GM12878 (cell line): Measurements from ENCODE around the gene CDCP1. TPM values are rescaled to one million over a fixed set of nuclear protein-coding genes. Genes with fewer than 3 reads are reported as not detected.

Experiments
- ATAC-seq: fragments of 200-7000 bp; cut with Tn5 transposase; 3 replicates; pipeline ENCODE4 v1.9.1; 2020; ENCODE audit warnings: mild to moderate bottlenecking, moderate library complexity
- BruUV-seq: library from RNA; stranded (reverse); fragments of 400-500 nt; replicated peaks from 2 replicates; lab custom pipeline; 2021; lab: Mats Ljungman, UMichigan
- CTCF ChIA-PET: fragments of 300-600 bp; sonication (Branson Sonifier 250); formaldehyde crosslinking; extraction: SDS; loops from one replicate; lab custom pipeline; 2021; ENCODE audit warnings: inconsistent platforms; lab: Yijun Ruan, JAX
- POLR2A ChIA-PET: fragments of 350-600 bp; formaldehyde crosslinking; extraction: SDS; loops from one replicate; lab custom pipeline; 2021; ENCODE audit warnings: inconsistent platforms; lab: Charles Lee
- RAD21 ChIA-PET: fragments of 300-600 bp; sonication (Branson Sonifier 250); formaldehyde crosslinking; loops from one replicate; lab custom pipeline; 2023; ENCODE audit warnings: antibody characterized with exemption; ENCODE audit not compliant: unreplicated experiment; lab: Charles Lee
- SMC1A ChIA-PET: fragments of 300-600 bp; sonication (Branson Sonifier 250); formaldehyde crosslinking; loops from one replicate; lab custom pipeline; 2023; ENCODE audit not compliant: unreplicated experiment, uncharacterized antibody; lab: Charles Lee
- DNase-seq: peaks from one replicate; pipeline ENCODE4 v3.0.0-alpha.2; 2011; ENCODE audit warnings: low read depth, low spot score
- FAIRE-seq: peaks from 3 replicates; lab custom pipeline; 2011; peaks lifted over from hg19 to GRCh38; lab: Jason Lieb, UNC
- H2AFZ ChIP-seq: 2 replicates; pipeline ENCODE4 v1.6.0; 2011; ENCODE audit warnings: low read depth, low read length, control low read depth; ENCODE audit not compliant: control insufficient read depth
- H3K27ac ChIP-seq: 2 replicates; pipeline ENCODE4 v1.5.1; 2011; ENCODE audit warnings: control low read depth; ENCODE audit not compliant: control insufficient read depth, insufficient read depth
- H3K27me3 ChIP-seq, 2 experiments: replicated peaks in 1 of 2; 2 replicates each; pipeline versions ENCODE4 v1.6.0 to v1.6.1; 2011; ENCODE audit warnings: low read length in 1 of 2; ENCODE audit not compliant: control insufficient read depth in 2 of 2, insufficient read depth in 2 of 2
- H3K36me3 ChIP-seq, 2 experiments: 2 replicates each; pipeline ENCODE4 v1.5.1; 2011; ENCODE audit warnings: low read length in 1 of 2; ENCODE audit not compliant: control insufficient read depth in 2 of 2, insufficient read depth in 2 of 2
- H3K4me1 ChIP-seq: 2 replicates; pipeline ENCODE4 v1.6.1; 2011; ENCODE audit warnings: mild to moderate bottlenecking, low read length, moderate library complexity, mixed read lengths; ENCODE audit not compliant: control insufficient read depth, insufficient read depth
- H3K4me2 ChIP-seq: 2 replicates; pipeline ENCODE4 v1.6.0; 2011; ENCODE audit warnings: control low read depth; ENCODE audit not compliant: control insufficient read depth, insufficient read depth
- H3K4me3 ChIP-seq: fragments of 200-600 bp; sonication (generic); 2 replicates; pipeline ENCODE4 v1.5.1; 2016
- H3K79me2 ChIP-seq: 2 replicates; pipeline ENCODE4 v1.6.0; 2011; ENCODE audit warnings: low read length; ENCODE audit not compliant: control insufficient read depth, insufficient read depth
- H3K9ac ChIP-seq: 2 replicates; pipeline ENCODE4 v1.8.0; 2011; ENCODE audit warnings: low read length, control low read depth, mixed read lengths; ENCODE audit not compliant: control insufficient read depth, insufficient read depth
- H3K9me3 ChIP-seq: replicated peaks from 3 replicates; pipeline ENCODE4 v1.5.1; 2011; ENCODE audit warnings: mild to moderate bottlenecking, low read length; ENCODE audit not compliant: control insufficient read depth, insufficient read depth
- H4K20me1 ChIP-seq: 2 replicates; pipeline ENCODE4 v1.6.0; 2011; ENCODE audit not compliant: control insufficient read depth, insufficient read depth
- CUX1 ChIP-seq: IDR thresholded peaks from 2 replicates; pipeline ENCODE4 v1.6.1; 2012; ENCODE audit warnings: improper control_type of control experiment, low read depth, low read length; ENCODE audit not compliant: insufficient replicate concordance
- FOS ChIP-seq: IDR thresholded peaks from 3 replicates; pipeline ENCODE4 v1.6.1; 2011; ENCODE audit warnings: borderline replicate concordance; ENCODE audit not compliant: insufficient read length; ENCODE audit errors: extremely low read depth
- FOXK2 ChIP-seq: fragments of 450-650 bp; IDR thresholded peaks from 2 replicates; pipeline ENCODE4 v1.6.1; 2017; ENCODE audit warnings: mild to moderate bottlenecking, moderate library complexity
- NFYA ChIP-seq: IDR thresholded peaks from 2 replicates; pipeline ENCODE4 v1.6.1; 2011; ENCODE audit warnings: low read depth, mild to moderate bottlenecking, low read length, improper control_type of control experiment, borderline replicate concordance
- NFYB ChIP-seq: IDR thresholded peaks from 2 replicates; pipeline ENCODE4 v1.6.1; 2011; ENCODE audit warnings: low read depth, mild to moderate bottlenecking, low read length, improper control_type of control experiment, moderate library complexity; ENCODE audit not compliant: insufficient read depth
- PRDM15 ChIP-seq: fragments of 450-650 bp; formaldehyde crosslinking; IDR thresholded peaks from 2 replicates; pipeline ENCODE4 v1.4.0; 2020; ENCODE audit warnings: mild to moderate bottlenecking, moderate library complexity
- RB1 ChIP-seq: fragments of 450-650 bp; formaldehyde crosslinking; IDR thresholded peaks from 2 replicates; pipeline ENCODE4 v1.6.1; 2017; ENCODE audit warnings: mild to moderate bottlenecking, borderline replicate concordance
- SKIL ChIP-seq: fragments of 450-650 bp; IDR thresholded peaks from 2 replicates; pipeline ENCODE4 v1.6.1; 2017; ENCODE audit warnings: mild to moderate bottlenecking, low read depth, inconsistent platforms; ENCODE audit not compliant: poor library complexity, severe bottlenecking
- SRF ChIP-seq, 2 experiments: IDR thresholded peaks; 2 replicates each; pipeline ENCODE4 v1.6.1; 2011; ENCODE audit warnings: low read depth in 2 of 2, low read length in 2 of 2, mild to moderate bottlenecking in 1 of 2, moderate library complexity in 1 of 2
- STAT3 ChIP-seq: IDR thresholded peaks from 2 replicates; pipeline ENCODE4 v1.6.1; 2011; ENCODE audit warnings: low read depth, low read length, improper control_type of control experiment
- ZSCAN29 ChIP-seq: fragments of 450-650 bp; IDR thresholded peaks from 2 replicates; pipeline ENCODE4 v1.6.1; 2017; ENCODE audit warnings: mild to moderate bottlenecking, moderate library complexity
- WGBS: methylation state at CpG from one replicate; pipeline ENCODE4 v1.1.6; 2016; ENCODE audit warnings: low lambda C conversion rate; ENCODE audit not compliant: insufficient replicate concordance, insufficient coverage; ENCODE audit errors: missing lambda C conversion rate; 5-methylcytosine and 5-hydroxymethylcytosine counted together
- in situ Hi-C: fragments of 300-500 bp; cut with MboI; formaldehyde crosslinking; loops from 9 replicates; pipeline ENCODE4 v1.14.3; 2018; ENCODE audit warnings: mixed read lengths
- intact Hi-C: fragments of 100-400 bp; cut with micrococcal nuclease; formaldehyde crosslinking; loops from one replicate; pipeline ENCODE4 v1.14.2; 2022; ENCODE audit not compliant: unreplicated experiment
- polyA plus RNA-seq, 11 experiments: library from polyadenylated mRNA; depleted of rRNA in 4 of 11; unstranded in 6 of 11; stranded (reverse) in 5 of 11; fragments of >200 nt; fragmentation: Nextera tagmentation in 4 of 11; fragmentation: Illumina TruSeq in 1 of 11; extraction: Ambion mirVana in 4 of 11; extraction: Trizol in 1 of 11; gene quantifications; 1 replicate in 1 of 11; 2 replicates in 10 of 11; pipeline versions ENCODE4 v1.2.1 to v1.2.3, GENCODE V29; 2011 to 2016; ENCODE audit warnings: inconsistent platforms in 2 of 11, missing spikeins in 2 of 11, low read depth in 1 of 11
- total RNA-seq, 4 experiments: library from RNA; depleted of rRNA in 3 of 4; stranded (reverse); fragments of >200 nt in 3 of 4; fragmentation: Illumina TruSeq in 1 of 4; extraction: Trizol in 1 of 4; gene quantifications; 2 replicates each; pipeline versions ENCODE4 v1.2.1 to v1.2.3, GENCODE V29; 2013 to 2021

CDCP1 gene
- total and polyA plus RNA-seq, 10 of the 15 experiments (the other 5 are each of a cell fraction or from before 2014, with no cell fraction given) = 0.35 to 2.2 (median 0.86) TPM

GRCh38 chr3:45139372-45140140 lies 6.6 kb downstream of the CDCP1 start:
- ATAC-seq (peak; percentile 28; the same call in 2 of the 3 replicates), FAIRE-seq (no peak), DNase-seq (no peak)
- H3K27me3 ChIP-seq = no peaks in the 10 kb centered on the region
- H3K4me1 ChIP-seq = no peaks in the 10 kb centered on the region
- H4K20me1 ChIP-seq = no peaks in the 10 kb centered on the region
- H3K4me3 ChIP-seq = no peak overlapping the region
- H3K36me3 ChIP-seq = no peaks in the 10 kb centered on the region
- ChIA-PET POLR2A (no interaction called here), CTCF (interaction anchor here (1.5 to 1.8 kb wide), 4 partner anchors 16 to 28 kb away, joined by 3 to 5 read pairs (median 4); no protein-coding TSS in a partner anchor), SMC1A (interaction anchor here (0.9 to 2.7 kb wide), 8 partner anchors 9 to 99 kb away, joined by 3 to 16 read pairs (median 4); no protein-coding TSS in a partner anchor), RAD21 (interaction anchor here (0.6 kb wide), 2 partner anchors 60 to 655 kb away, joined by 3 read pairs; no protein-coding TSS in a partner anchor)
- no peaks in the 10 kb centered on the region; the same call in 2 of the 3 replicates for H3K9me3 ChIP-seq
- H3K4me2 ChIP-seq = no peak overlapping the region
- intact Hi-C loops (no loop called here), in situ Hi-C loops (no loop called here)
- no peak overlapping the region for H2AFZ ChIP-seq
- BruUV-seq = no TSS peak
- no peak overlapping the region for H3K9ac ChIP-seq
- WGBS = 52% methylated on average over 6 of the region's 6 CpGs
- H3K27ac ChIP-seq = no peak overlapping the region
- no peaks in the 10 kb centered on the region for H3K79me2 ChIP-seq
- TF ChIP-seq FOS = no peak
- no peak for TF ChIP-seq STAT3
- no peak for TF ChIP-seq ZSCAN29
- no peak for TF ChIP-seq CUX1
- no peak for TF ChIP-seq RB1
- TF ChIP-seq NFYB = no peak
- TF ChIP-seq PRDM15 (CRISPR knock-in tag) = no peak
- no peak for TF ChIP-seq FOXK2
- no peak for TF ChIP-seq NFYA
- TF ChIP-seq SKIL = no peak
- TF ChIP-seq SRF (IDR thresholded peaks at IDR 0.05; ENCODE audit: low read depth in 2 of 2, low read length in 2 of 2) = no peak
